HepG2 (cell line): ENCODE results near the gene STPG4. TPM values are rescaled to one million over a fixed set of nuclear protein-coding genes. Genes with fewer than 3 reads are reported as not detected.
A peak's percentile ranks its signal among the peaks of the same experiment; 100 is the strongest.

Experiments
- CHD2 ChIP-seq: IDR thresholded peaks from 2 replicates; pipeline ENCODE4 v1.6.1; 2011; ENCODE audit warnings: low read depth, low read length, improper control_type of control experiment
- ELF4 ChIP-seq: sonication (generic); formaldehyde crosslinking; IDR thresholded peaks from 2 replicates; pipeline ENCODE4 v1.5.0; 2020; ENCODE audit warnings: missing genetic modification reagents, mild to moderate bottlenecking, moderate library complexity, borderline replicate concordance
- HOXA5 ChIP-seq: sonication (generic); formaldehyde crosslinking; IDR thresholded peaks from 2 replicates; pipeline ENCODE4 v1.4.0; 2020; ENCODE audit warnings: missing genetic modification reagents
- ISX ChIP-seq: sonication (generic); formaldehyde crosslinking; conservative IDR thresholded peaks from 2 replicates; pipeline ENCODE4 v1.5.0; 2020; ENCODE audit warnings: missing genetic modification reagents
- MAFK ChIP-seq, 2 experiments: IDR thresholded peaks in 1 of 2; conservative IDR thresholded peaks in 1 of 2; 2 replicates each; pipeline ENCODE4 v1.6.1; 2011; ENCODE audit warnings: improper control_type of control experiment in 2 of 2, low read length in 2 of 2
- SMC3 ChIP-seq: IDR thresholded peaks from 2 replicates; pipeline ENCODE4 v1.6.1; 2011; ENCODE audit warnings: low read length, improper control_type of control experiment
- XRCC5 ChIP-seq: fragments of 200-400 bp; formaldehyde crosslinking; optimal IDR thresholded peaks from 2 replicates; pipeline ENCODE3; 2017; ENCODE audit warnings: mild to moderate bottlenecking, low read length
- ZBTB3 ChIP-seq: sonication (generic); formaldehyde crosslinking; IDR thresholded peaks from 2 replicates; pipeline ENCODE4 v1.4.0; 2020; ENCODE audit warnings: low read depth, mild to moderate bottlenecking, moderate library complexity, missing genetic modification reagents, borderline replicate concordance
- ZNF124 ChIP-seq: sonication (generic); formaldehyde crosslinking; IDR thresholded peaks from 2 replicates; pipeline ENCODE4 v1.4.0; 2020; ENCODE audit warnings: missing genetic modification reagents
- ZNF335 ChIP-seq: sonication (generic); formaldehyde crosslinking; IDR thresholded peaks from 2 replicates; pipeline ENCODE4 v1.4.0; 2020; ENCODE audit warnings: missing genetic modification reagents
- ZNF34 ChIP-seq: sonication (generic); formaldehyde crosslinking; IDR thresholded peaks from 2 replicates; pipeline ENCODE4 v1.4.0; 2020; ENCODE audit warnings: mild to moderate bottlenecking, missing genetic modification reagents, borderline replicate concordance
- ZNF749 ChIP-seq: sonication (generic); formaldehyde crosslinking; IDR thresholded peaks from 2 replicates; pipeline ENCODE4 v1.8.0; 2022; ENCODE audit warnings: mild to moderate bottlenecking, missing genetic modification reagents, moderate library complexity, borderline replicate concordance
- ZNF768 ChIP-seq: sonication (generic); formaldehyde crosslinking; IDR thresholded peaks from 2 replicates; pipeline ENCODE4 v1.4.0; 2020; ENCODE audit warnings: missing genetic modification reagents
- ZNF773 ChIP-seq: sonication (generic); formaldehyde crosslinking; IDR thresholded peaks from 2 replicates; pipeline ENCODE4 v1.4.0; 2020; ENCODE audit warnings: missing genetic modification reagents, borderline replicate concordance
- ZNF776 ChIP-seq: sonication (generic); formaldehyde crosslinking; IDR thresholded peaks from 2 replicates; pipeline ENCODE4 v1.4.0; 2020; ENCODE audit warnings: mild to moderate bottlenecking, missing genetic modification reagents
- ZNF792 ChIP-seq: IDR thresholded peaks from 2 replicates; pipeline ENCODE4 v1.6.1; 2016
- ZUFSP ChIP-seq: sonication (generic); formaldehyde crosslinking; IDR thresholded peaks from 2 replicates; pipeline ENCODE4 v1.9.0; 2021; ENCODE audit warnings: missing genetic modification reagents, mild to moderate bottlenecking, borderline replicate concordance
- polyA plus RNA-seq, 8 experiments: library from polyadenylated mRNA; depleted of rRNA in 3 of 8; stranded (reverse) in 7 of 8; unstranded in 1 of 8; fragments of >200 nt; fragmentation: Illumina TruSeq in 4 of 8; extraction: Trizol in 4 of 8; gene quantifications; 2 replicates each; pipeline versions ENCODE4 v1.2.1 to v1.2.3, GENCODE V29; 2011 to 2016; ENCODE audit warnings: low read depth in 4 of 8, missing spikeins in 1 of 8, mixed read lengths in 1 of 8; ENCODE audit not compliant: insufficient read depth in 1 of 8
- total RNA-seq, 5 experiments: library from RNA; depleted of rRNA; stranded (reverse); fragments of >200 nt; fragmentation: Illumina TruSeq; extraction: Trizol; gene quantifications; 2 replicates each; pipeline ENCODE4 v1.2.3, GENCODE V29; 2016; ENCODE audit warnings: low read depth in 1 of 5
- TF ChIP-seq, protein P1 (sequence below): sonication (generic); formaldehyde crosslinking; conservative IDR thresholded peaks from 2 replicates; pipeline ENCODE4 v1.8.0; 2022; ENCODE audit warnings: missing genetic modification reagents
- TF ChIP-seq, protein P2 (sequence below): sonication (generic); formaldehyde crosslinking; IDR thresholded peaks from 2 replicates; pipeline ENCODE4 v1.4.0; 2020; ENCODE audit warnings: mild to moderate bottlenecking, missing genetic modification reagents
- TF ChIP-seq, protein P3 (sequence below): sonication (generic); formaldehyde crosslinking; IDR thresholded peaks from 2 replicates; pipeline ENCODE4 v1.8.1; 2022; ENCODE audit warnings: low read depth, mild to moderate bottlenecking, missing genetic modification reagents

The STPG4 gene
- total and polyA plus RNA-seq, 2 of the 13 experiments (the other 11 are each of a cell fraction or from before 2014, with no cell fraction given) = 0.11 to 0.15 TPM

DNA sequence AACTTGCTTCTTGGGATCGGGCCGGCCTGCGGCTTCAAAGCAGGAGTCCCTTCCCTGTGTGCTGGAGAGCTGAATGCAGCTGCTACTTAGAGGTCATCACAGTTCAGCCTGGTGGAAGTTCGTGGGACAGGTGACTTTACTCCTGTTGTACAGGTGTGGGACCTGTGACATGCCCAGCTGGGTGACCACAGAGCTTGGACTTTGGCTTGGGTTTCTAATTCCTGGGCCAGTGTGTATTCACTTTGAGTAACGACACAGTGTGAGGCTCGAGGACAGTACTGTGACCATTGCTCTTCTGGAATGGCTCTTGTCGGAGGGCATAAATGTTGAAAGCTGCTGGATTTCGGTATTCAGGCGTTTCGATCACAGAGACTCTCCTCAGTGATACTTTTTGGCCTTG is 114.5 kb downstream of the STPG4 start (continued):
- TF ChIP-seq, protein P1, sequence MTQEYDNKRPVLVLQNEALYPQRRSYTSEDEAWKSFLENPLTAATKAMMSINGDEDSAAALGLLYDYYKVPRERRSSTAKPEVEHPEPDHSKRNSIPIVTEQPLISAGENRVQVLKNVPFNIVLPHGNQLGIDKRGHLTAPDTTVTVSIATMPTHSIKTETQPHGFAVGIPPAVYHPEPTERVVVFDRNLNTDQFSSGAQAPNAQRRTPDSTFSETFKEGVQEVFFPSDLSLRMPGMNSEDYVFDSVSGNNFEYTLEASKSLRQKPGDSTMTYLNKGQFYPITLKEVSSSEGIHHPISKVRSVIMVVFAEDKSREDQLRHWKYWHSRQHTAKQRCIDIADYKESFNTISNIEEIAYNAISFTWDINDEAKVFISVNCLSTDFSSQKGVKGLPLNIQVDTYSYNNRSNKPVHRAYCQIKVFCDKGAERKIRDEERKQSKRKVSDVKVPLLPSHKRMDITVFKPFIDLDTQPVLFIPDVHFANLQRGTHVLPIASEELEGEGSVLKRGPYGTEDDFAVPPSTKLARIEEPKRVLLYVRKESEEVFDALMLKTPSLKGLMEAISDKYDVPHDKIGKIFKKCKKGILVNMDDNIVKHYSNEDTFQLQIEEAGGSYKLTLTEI (CRISPR knock-in tag) = no peak
- TF ChIP-seq ZNF124 (CRISPR knock-in tag) (no peak), HOXA5 (CRISPR knock-in tag) (no peak), ZNF768 (CRISPR knock-in tag) (no peak), MAFK (conservative IDR thresholded peaks at IDR 0.05 in 1 of 2, IDR thresholded peaks at IDR 0.05 in 1 of 2; ENCODE audit: low read length in 2 of 2) (no peak), ELF4 (CRISPR knock-in tag) (no peak), ZNF776 (CRISPR knock-in tag) (no peak), ZNF792 (CRISPR knock-in tag) (no peak), ZNF773 (CRISPR knock-in tag) (no peak), ISX (CRISPR knock-in tag) (no peak), XRCC5 (peak; percentile 42), ZUFSP (CRISPR knock-in tag) (no peak), ZNF335 (no peak), ZNF749 (CRISPR knock-in tag) (no peak), ZBTB3 (no peak), CHD2 (no peak), ZNF34 (no peak), SMC3 (no peak)
- TF ChIP-seq, protein P2, sequence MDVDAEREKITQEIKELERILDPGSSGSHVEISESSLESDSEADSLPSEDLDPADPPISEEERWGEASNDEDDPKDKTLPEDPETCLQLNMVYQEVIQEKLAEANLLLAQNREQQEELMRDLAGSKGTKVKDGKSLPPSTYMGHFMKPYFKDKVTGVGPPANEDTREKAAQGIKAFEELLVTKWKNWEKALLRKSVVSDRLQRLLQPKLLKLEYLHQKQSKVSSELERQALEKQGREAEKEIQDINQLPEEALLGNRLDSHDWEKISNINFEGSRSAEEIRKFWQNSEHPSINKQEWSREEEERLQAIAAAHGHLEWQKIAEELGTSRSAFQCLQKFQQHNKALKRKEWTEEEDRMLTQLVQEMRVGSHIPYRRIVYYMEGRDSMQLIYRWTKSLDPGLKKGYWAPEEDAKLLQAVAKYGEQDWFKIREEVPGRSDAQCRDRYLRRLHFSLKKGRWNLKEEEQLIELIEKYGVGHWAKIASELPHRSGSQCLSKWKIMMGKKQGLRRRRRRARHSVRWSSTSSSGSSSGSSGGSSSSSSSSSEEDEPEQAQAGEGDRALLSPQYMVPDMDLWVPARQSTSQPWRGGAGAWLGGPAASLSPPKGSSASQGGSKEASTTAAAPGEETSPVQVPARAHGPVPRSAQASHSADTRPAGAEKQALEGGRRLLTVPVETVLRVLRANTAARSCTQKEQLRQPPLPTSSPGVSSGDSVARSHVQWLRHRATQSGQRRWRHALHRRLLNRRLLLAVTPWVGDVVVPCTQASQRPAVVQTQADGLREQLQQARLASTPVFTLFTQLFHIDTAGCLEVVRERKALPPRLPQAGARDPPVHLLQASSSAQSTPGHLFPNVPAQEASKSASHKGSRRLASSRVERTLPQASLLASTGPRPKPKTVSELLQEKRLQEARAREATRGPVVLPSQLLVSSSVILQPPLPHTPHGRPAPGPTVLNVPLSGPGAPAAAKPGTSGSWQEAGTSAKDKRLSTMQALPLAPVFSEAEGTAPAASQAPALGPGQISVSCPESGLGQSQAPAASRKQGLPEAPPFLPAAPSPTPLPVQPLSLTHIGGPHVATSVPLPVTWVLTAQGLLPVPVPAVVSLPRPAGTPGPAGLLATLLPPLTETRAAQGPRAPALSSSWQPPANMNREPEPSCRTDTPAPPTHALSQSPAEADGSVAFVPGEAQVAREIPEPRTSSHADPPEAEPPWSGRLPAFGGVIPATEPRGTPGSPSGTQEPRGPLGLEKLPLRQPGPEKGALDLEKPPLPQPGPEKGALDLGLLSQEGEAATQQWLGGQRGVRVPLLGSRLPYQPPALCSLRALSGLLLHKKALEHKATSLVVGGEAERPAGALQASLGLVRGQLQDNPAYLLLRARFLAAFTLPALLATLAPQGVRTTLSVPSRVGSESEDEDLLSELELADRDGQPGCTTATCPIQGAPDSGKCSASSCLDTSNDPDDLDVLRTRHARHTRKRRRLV (CRISPR knock-in tag) = no peak
- TF ChIP-seq, protein P3, sequence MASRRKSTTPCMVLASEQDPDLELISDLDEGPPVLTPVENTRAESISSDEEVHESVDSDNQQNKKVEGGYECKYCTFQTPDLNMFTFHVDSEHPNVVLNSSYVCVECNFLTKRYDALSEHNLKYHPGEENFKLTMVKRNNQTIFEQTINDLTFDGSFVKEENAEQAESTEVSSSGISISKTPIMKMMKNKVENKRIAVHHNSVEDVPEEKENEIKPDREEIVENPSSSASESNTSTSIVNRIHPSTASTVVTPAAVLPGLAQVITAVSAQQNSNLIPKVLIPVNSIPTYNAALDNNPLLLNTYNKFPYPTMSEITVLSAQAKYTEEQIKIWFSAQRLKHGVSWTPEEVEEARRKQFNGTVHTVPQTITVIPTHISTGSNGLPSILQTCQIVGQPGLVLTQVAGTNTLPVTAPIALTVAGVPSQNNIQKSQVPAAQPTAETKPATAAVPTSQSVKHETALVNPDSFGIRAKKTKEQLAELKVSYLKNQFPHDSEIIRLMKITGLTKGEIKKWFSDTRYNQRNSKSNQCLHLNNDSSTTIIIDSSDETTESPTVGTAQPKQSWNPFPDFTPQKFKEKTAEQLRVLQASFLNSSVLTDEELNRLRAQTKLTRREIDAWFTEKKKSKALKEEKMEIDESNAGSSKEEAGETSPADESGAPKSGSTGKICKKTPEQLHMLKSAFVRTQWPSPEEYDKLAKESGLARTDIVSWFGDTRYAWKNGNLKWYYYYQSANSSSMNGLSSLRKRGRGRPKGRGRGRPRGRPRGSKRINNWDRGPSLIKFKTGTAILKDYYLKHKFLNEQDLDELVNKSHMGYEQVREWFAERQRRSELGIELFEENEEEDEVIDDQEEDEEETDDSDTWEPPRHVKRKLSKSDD (CRISPR knock-in tag) = no peak
